ENCODE results near the gene B3GNT8. TPM values are rescaled to one million over a fixed set of nuclear protein-coding genes. Genes with fewer than 3 reads are reported as not detected.

Gene B3GNT8, protein sequence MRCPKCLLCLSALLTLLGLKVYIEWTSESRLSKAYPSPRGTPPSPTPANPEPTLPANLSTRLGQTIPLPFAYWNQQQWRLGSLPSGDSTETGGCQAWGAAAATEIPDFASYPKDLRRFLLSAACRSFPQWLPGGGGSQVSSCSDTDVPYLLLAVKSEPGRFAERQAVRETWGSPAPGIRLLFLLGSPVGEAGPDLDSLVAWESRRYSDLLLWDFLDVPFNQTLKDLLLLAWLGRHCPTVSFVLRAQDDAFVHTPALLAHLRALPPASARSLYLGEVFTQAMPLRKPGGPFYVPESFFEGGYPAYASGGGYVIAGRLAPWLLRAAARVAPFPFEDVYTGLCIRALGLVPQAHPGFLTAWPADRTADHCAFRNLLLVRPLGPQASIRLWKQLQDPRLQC
- total RNA-seq (2021; ENCODE audit: unreplicated experiment), result not detected
- polyA plus RNA-seq (2012), result 0.31 and 0.68 TPM in 2 replicates
- Bru-seq, nascent RNA, result percentile 17 among the genes with signal in this experiment
- percentile 40 among the genes with signal in this experiment for BruChase-seq, experiment 1, labeled RNA remaining after a 6-hour chase
- BruChase-seq, experiment 2, labeled RNA remaining after a 2-hour chase, result percentile 25 among the genes with signal in this experiment
- long read RNA-seq, result 0 reads

DNA sequence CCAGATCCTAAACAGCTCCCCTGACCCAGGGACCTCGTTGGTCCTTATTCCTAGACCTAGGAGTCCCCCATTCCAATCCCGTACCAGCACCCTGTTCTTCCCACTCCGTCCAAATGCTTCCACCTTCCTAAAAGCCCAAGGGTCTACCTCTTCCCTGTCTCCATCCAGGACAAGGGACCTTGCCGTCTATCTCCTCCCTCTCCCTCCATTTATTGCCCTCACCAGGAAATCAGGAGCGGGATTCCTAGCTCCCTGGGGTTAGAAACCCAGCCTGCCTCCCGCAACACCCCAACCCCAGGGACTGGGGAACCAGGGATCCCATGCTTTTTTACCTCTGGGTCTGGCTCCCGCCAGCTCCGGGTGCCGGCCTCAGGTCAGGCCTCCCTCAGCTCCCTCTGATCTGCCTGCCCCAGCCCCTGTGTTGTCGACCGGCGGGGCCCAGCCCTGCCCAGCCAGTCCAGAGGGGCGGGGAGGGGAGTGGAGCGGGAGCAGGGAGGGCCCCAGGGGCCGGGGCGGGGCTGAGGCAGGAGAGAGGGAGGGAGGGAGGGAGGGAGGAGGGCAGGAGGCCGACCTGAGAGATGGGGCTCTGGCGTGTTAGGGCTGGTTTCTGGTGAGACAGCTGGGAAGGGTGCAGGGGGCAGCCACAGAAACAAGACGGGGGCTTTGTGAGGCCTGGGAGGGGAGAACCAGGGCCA lies at the start of gene B3GNT8:
B3GNT8 (minus strand) TSS at position 423 of the 695 bp plus-strand sequence. CDS start 596 bp downstream, outside the sequence.
- no peaks in the 10 kb centered on the region for H3K79me2 ChIP-seq (ENCODE audit: insufficient read depth, low read length)
- peaks cover 0 to 6% of the 10 kb centered on the region in 2 experiments; a peak in 2 of 4 replicates for H3K36me3 ChIP-seq (ENCODE audit: control insufficient read depth in 1 of 2, insufficient read depth in 2 of 2, low read length in 2 of 2)
- no peaks in the 10 kb centered on the region for H3K27me3 ChIP-seq (ENCODE audit: insufficient read depth, low read length)
- H4K20me1 ChIP-seq (ENCODE audit: insufficient read depth), result no peaks in the 10 kb centered on the region
- RAD21 ChIA-PET (ENCODE audit: low non-redundant PET in 1 of 2, low total read pairs in 2 of 2, uncharacterized antibody in 2 of 2, unreplicated experiment in 2 of 2), result no interaction called here
- no peak within 1 kb of the TSS for H3K4me3 ChIP-seq (replicated peaks in 1 of 2; ENCODE audit: low read depth in 1 of 2, low read length in 2 of 2)
- CTCF ChIA-PET, result no interaction called here
- peaks cover 0 to 5% of the 10 kb centered on the region in 2 experiments; a peak in 2 of 4 replicates for H3K4me1 ChIP-seq (ENCODE audit: control insufficient read depth in 1 of 2, insufficient read depth in 2 of 2, low read length in 2 of 2)
- TF ChIP-seq, protein P1, sequence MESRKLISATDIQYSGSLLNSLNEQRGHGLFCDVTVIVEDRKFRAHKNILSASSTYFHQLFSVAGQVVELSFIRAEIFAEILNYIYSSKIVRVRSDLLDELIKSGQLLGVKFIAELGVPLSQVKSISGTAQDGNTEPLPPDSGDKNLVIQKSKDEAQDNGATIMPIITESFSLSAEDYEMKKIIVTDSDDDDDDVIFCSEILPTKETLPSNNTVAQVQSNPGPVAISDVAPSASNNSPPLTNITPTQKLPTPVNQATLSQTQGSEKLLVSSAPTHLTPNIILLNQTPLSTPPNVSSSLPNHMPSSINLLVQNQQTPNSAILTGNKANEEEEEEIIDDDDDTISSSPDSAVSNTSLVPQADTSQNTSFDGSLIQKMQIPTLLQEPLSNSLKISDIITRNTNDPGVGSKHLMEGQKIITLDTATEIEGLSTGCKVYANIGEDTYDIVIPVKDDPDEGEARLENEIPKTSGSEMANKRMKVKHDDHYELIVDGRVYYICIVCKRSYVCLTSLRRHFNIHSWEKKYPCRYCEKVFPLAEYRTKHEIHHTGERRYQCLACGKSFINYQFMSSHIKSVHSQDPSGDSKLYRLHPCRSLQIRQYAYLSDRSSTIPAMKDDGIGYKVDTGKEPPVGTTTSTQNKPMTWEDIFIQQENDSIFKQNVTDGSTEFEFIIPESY (IDR thresholded peaks at IDR 0.05; ENCODE audit: extremely low read depth, insufficient replicate concordance, low read length), result no peak
- TF ChIP-seq POLR2AphosphoS5 (IDR thresholded peaks at IDR 0.05; ENCODE audit: low read depth, low read length), result no peak
- TF ChIP-seq EZH2phosphoT487 (IDR thresholded peaks at IDR 0.05; ENCODE audit: borderline replicate concordance), result no peak
- TF ChIP-seq SRF (IDR thresholded peaks at IDR 0.05; ENCODE audit: low read depth), result no peak
- TF ChIP-seq, protein P2, sequence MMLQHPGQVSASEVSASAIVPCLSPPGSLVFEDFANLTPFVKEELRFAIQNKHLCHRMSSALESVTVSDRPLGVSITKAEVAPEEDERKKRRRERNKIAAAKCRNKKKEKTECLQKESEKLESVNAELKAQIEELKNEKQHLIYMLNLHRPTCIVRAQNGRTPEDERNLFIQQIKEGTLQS (IDR thresholded peaks at IDR 0.05), result no peak
- no peak for TF ChIP-seq ZFX (IDR thresholded peaks at IDR 0.05)
- TF ChIP-seq, protein P3, sequence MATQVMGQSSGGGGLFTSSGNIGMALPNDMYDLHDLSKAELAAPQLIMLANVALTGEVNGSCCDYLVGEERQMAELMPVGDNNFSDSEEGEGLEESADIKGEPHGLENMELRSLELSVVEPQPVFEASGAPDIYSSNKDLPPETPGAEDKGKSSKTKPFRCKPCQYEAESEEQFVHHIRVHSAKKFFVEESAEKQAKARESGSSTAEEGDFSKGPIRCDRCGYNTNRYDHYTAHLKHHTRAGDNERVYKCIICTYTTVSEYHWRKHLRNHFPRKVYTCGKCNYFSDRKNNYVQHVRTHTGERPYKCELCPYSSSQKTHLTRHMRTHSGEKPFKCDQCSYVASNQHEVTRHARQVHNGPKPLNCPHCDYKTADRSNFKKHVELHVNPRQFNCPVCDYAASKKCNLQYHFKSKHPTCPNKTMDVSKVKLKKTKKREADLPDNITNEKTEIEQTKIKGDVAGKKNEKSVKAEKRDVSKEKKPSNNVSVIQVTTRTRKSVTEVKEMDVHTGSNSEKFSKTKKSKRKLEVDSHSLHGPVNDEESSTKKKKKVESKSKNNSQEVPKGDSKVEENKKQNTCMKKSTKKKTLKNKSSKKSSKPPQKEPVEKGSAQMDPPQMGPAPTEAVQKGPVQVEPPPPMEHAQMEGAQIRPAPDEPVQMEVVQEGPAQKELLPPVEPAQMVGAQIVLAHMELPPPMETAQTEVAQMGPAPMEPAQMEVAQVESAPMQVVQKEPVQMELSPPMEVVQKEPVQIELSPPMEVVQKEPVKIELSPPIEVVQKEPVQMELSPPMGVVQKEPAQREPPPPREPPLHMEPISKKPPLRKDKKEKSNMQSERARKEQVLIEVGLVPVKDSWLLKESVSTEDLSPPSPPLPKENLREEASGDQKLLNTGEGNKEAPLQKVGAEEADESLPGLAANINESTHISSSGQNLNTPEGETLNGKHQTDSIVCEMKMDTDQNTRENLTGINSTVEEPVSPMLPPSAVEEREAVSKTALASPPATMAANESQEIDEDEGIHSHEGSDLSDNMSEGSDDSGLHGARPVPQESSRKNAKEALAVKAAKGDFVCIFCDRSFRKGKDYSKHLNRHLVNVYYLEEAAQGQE (IDR thresholded peaks at IDR 0.05; ENCODE audit: low read depth), result no peak
- no peak for TF ChIP-seq SIN3A (IDR thresholded peaks at IDR 0.05; ENCODE audit: low read depth)
- TF ChIP-seq FOSL1 (IDR thresholded peaks at IDR 0.05; ENCODE audit: low read depth), result no peak
- TF ChIP-seq, protein P4, sequence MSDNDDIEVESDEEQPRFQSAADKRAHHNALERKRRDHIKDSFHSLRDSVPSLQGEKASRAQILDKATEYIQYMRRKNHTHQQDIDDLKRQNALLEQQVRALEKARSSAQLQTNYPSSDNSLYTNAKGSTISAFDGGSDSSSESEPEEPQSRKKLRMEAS (IDR thresholded peaks at IDR 0.05), result no peak
- no peak for TF ChIP-seq ELF1 (IDR thresholded peaks at IDR 0.05; ENCODE audit: borderline replicate concordance, low read depth)
- no peak for TF ChIP-seq CBX3 (IDR thresholded peaks at IDR 0.05; ENCODE audit: low read depth)
- TF ChIP-seq JUND (IDR thresholded peaks at IDR 0.05), result no peak
- TF ChIP-seq EGR1 (IDR thresholded peaks at IDR 0.05; ENCODE audit: low read depth), result no peak
- TF ChIP-seq POLR2A (IDR thresholded peaks at IDR 0.05; ENCODE audit: borderline replicate concordance, extremely low read depth, insufficient read depth, insufficient read length), result no peak
- TF ChIP-seq SP1 (IDR thresholded peaks at IDR 0.05; ENCODE audit: low read depth), result no peak
- no peaks in the 10 kb centered on the region for H3K9me3 ChIP-seq (ENCODE audit: control insufficient read depth in 1 of 2, insufficient read depth in 1 of 2, low read depth in 1 of 2, low read length in 2 of 2)
- no peak within 1 kb of the TSS for H3K4me2 ChIP-seq (ENCODE audit: low read length)
- POLR2A ChIA-PET, result no interaction called here
- no peak for DNase-seq (ENCODE audit: low read depth, low spot score)
- H3K9ac ChIP-seq (ENCODE audit: low read length), result no peak within 1 kb of the TSS
- BruUV-seq (replicated peaks), result no TSS peak
- peak; percentile 68 for ATAC-seq
- H3K27ac ChIP-seq (ENCODE audit: low read depth, low read length), result no peak within 1 kb of the TSS
- intact Hi-C loops (cut with micrococcal nuclease), result no loop called here
- H3K9me2 ChIP-seq (ENCODE audit: insufficient read depth), result no peaks in the 10 kb centered on the region
- H2AFZ ChIP-seq (ENCODE audit: low read depth, low read length, poor library complexity, severe bottlenecking), result no peak within 1 kb of the TSS

All from HCT116 (cell line).